Neural progenitor cell (in vitro differentiated cells): ENCODE measurements around the gene TMEM186. TPM values are rescaled to one million over a fixed set of nuclear protein-coding genes. Genes with fewer than 3 reads are reported as not detected.

ENCODE experiments used
- DNase-seq: peaks from one replicate; pipeline ENCODE4 v3.0.0-alpha.2; 2016; ENCODE audit warnings: low spot score
- H2AFZ ChIP-seq: fragments of 200-600 bp; sonication (generic); replicated peaks from 2 replicates; pipeline ENCODE4 v1.6.1; 2016; ENCODE audit warnings: antibody characterized with exemption
- H3F3A ChIP-seq: fragments of 200-600 bp; sonication (generic); 2 replicates; pipeline ENCODE4 v1.6.1; 2016; ENCODE audit warnings: antibody characterized with exemption, low read depth
- H3K27ac ChIP-seq: fragments of 200-600 bp; sonication (generic); 2 replicates; pipeline ENCODE4 v1.5.1; 2016; ENCODE audit warnings: mild to moderate bottlenecking
- H3K27me3 ChIP-seq: fragments of 200-600 bp; sonication (generic); 2 replicates; pipeline ENCODE4 v1.6.1; 2016; ENCODE audit warnings: mild to moderate bottlenecking, moderate library complexity
- H3K36me3 ChIP-seq: fragments of 200-600 bp; sonication (generic); 2 replicates; pipeline ENCODE4 v1.5.1; 2016
- H3K4me1 ChIP-seq: fragments of 200-600 bp; sonication (generic); 2 replicates; pipeline ENCODE4 v1.6.1; 2016; ENCODE audit warnings: mixed run types
- H3K4me2 ChIP-seq: fragments of 200-600 bp; sonication (generic); 2 replicates; pipeline ENCODE4 v1.6.1; 2016
- H3K4me3 ChIP-seq: fragments of 200-600 bp; sonication (generic); 2 replicates; pipeline ENCODE4 v1.5.1; 2016
- H3K79me2 ChIP-seq: fragments of 200-600 bp; sonication (generic); 2 replicates; pipeline ENCODE4 v1.6.1; 2016; ENCODE audit warnings: low read depth
- H3K9ac ChIP-seq: fragments of 200-600 bp; sonication (generic); 2 replicates; pipeline ENCODE4 v1.6.1; 2016
- H3K9me3 ChIP-seq: fragments of 200-600 bp; sonication (generic); 2 replicates; pipeline ENCODE4 v1.5.1; 2016; ENCODE audit warnings: low read depth
- H4K20me1 ChIP-seq: fragments of 200-600 bp; sonication (generic); 2 replicates; pipeline ENCODE4 v1.6.1; 2016; ENCODE audit warnings: low read depth
- H3K27ac Mint-ChIP-seq: 3 replicates; pipeline ENCODE4 v1.8.0; 2021; ENCODE audit warnings: mixed read lengths
- H3K27me3 Mint-ChIP-seq: 2 replicates; pipeline ENCODE4 v1.8.0; 2022; ENCODE audit warnings: low read depth, mild to moderate bottlenecking, inconsistent platforms, moderate library complexity, mixed read lengths; ENCODE audit not compliant: insufficient read depth
- H3K36me3 Mint-ChIP-seq: 3 replicates; pipeline ENCODE4 v1.8.0; 2021; ENCODE audit warnings: mixed read lengths
- H3K4me1 Mint-ChIP-seq: 3 replicates; pipeline ENCODE4 v1.8.0; 2021; ENCODE audit warnings: mixed read lengths
- H3K4me3 Mint-ChIP-seq: 3 replicates; pipeline ENCODE4 v1.8.0; 2021; ENCODE audit warnings: mild to moderate bottlenecking, moderate library complexity, mixed read lengths
- H3K9me3 Mint-ChIP-seq: 3 replicates; pipeline ENCODE4 v1.8.0; 2020; ENCODE audit warnings: mixed read lengths
- EZH2 ChIP-seq: fragments of 200-600 bp; sonication (generic); IDR thresholded peaks from 2 replicates; pipeline ENCODE4 v1.6.1; 2017; ENCODE audit warnings: antibody characterized with exemption, mild to moderate bottlenecking, moderate library complexity
- EZH2phosphoT487 ChIP-seq: fragments of 200-600 bp; sonication (generic); IDR thresholded peaks from 2 replicates; pipeline ENCODE4 v1.6.1; 2017; ENCODE audit warnings: antibody characterized with exemption
- total RNA-seq: library from RNA; depleted of rRNA; stranded (reverse); fragments of >200 nt; gene quantifications from 2 replicates; pipeline ENCODE4 v1.2.3, GENCODE V29; 2015; ENCODE audit warnings: low replicate concordance
- TF ChIP-seq, protein P1 (sequence below): fragments of 200-600 bp; sonication (generic); IDR thresholded peaks from 2 replicates; pipeline ENCODE4 v1.5.1; 2017; ENCODE audit warnings: antibody characterized with exemption, mild to moderate bottlenecking

Gene TMEM186
- total RNA-seq, 1 donor from 2014 or later: 6.4 TPM

DNA sequence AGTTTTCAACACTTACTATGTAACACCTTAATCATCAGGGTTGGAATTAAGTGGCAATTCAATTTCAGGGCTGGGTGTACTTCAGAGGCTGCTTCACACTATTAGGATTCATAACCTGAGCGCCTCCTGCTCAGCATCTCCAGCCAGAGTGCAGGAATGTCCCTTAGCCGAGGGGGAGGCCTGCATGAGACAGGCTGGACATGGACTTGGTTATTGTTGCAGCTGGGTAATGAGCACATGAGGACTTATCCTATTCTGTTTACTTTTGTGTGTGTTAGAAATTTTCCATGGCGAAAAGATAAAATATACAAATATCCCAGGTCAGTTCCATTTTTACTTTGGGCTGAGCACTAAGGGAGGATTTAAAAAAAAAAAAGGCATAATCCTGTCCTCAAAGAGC is 10.6 kb upstream of the TMEM186 start:
- H3K36me3 Mint-ChIP-seq: peaks cover 21% of the 10 kb centered on the region
- H3K4me3 ChIP-seq: no peak overlapping the region
- H3K4me2 ChIP-seq: no peak overlapping the region
- H3K27ac ChIP-seq: no peak overlapping the region
- H3K9me3 ChIP-seq: no peaks in the 10 kb centered on the region
- no peak for DNase-seq
- H3K9me3 Mint-ChIP-seq: no peaks in the 10 kb centered on the region
- H3K9ac ChIP-seq: no peak overlapping the region
- H3F3A ChIP-seq: no peaks in the 10 kb centered on the region
- H3K4me1 Mint-ChIP-seq: no peaks in the 10 kb centered on the region
- no peaks in the 10 kb centered on the region for H3K36me3 ChIP-seq
- H3K4me3 Mint-ChIP-seq: no peak overlapping the region
- no peaks in the 10 kb centered on the region for H4K20me1 ChIP-seq
- peak overlapping the region; percentile 11 for H3K27ac Mint-ChIP-seq
- H3K27me3 ChIP-seq: no peaks in the 10 kb centered on the region
- TF ChIP-seq EZH2phosphoT487 (no peak), EZH2 (no peak)
- TF ChIP-seq, protein P1, sequence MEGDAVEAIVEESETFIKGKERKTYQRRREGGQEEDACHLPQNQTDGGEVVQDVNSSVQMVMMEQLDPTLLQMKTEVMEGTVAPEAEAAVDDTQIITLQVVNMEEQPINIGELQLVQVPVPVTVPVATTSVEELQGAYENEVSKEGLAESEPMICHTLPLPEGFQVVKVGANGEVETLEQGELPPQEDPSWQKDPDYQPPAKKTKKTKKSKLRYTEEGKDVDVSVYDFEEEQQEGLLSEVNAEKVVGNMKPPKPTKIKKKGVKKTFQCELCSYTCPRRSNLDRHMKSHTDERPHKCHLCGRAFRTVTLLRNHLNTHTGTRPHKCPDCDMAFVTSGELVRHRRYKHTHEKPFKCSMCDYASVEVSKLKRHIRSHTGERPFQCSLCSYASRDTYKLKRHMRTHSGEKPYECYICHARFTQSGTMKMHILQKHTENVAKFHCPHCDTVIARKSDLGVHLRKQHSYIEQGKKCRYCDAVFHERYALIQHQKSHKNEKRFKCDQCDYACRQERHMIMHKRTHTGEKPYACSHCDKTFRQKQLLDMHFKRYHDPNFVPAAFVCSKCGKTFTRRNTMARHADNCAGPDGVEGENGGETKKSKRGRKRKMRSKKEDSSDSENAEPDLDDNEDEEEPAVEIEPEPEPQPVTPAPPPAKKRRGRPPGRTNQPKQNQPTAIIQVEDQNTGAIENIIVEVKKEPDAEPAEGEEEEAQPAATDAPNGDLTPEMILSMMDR: no peak
- H3K4me1 ChIP-seq: no peaks in the 10 kb centered on the region
- no peak overlapping the region for H2AFZ ChIP-seq
- no peaks in the 10 kb centered on the region for H3K27me3 Mint-ChIP-seq
- H3K79me2 ChIP-seq: no peaks in the 10 kb centered on the region

DNA sequence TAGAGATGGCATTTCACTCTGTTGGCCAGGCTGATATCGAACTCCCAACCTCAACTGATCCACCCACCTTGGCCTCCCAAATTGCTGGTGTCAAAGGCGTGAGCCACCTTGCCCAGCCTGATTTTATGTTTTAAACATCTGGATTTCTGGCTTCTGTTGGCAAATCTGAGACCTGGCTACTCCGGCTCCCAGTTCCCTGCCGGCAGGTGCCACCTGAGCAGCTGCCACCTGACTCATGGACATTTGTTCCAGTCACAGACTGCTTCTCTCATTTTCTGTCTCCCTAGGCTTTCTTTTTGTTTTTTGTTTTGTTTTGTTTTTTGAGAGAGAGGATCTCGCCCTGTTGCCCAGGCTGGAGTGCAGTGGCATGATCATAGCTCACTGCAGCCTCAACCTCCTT is 9.8 kb upstream of the TMEM186 start:
- Histone ChIP-seq H3K27ac (no peak overlapping the region), H3K4me3 (no peak overlapping the region), H2AFZ (no peak overlapping the region), H3K4me1 (no peaks in the 10 kb centered on the region), H3K27me3 (no peaks in the 10 kb centered on the region), H3K4me2 (no peak overlapping the region), H3K79me2 (no peaks in the 10 kb centered on the region), H3K9me3 (no peaks in the 10 kb centered on the region), H3K9ac (no peak overlapping the region), H3F3A (no peaks in the 10 kb centered on the region), H3K36me3 (no peaks in the 10 kb centered on the region), H4K20me1 (no peaks in the 10 kb centered on the region)
- TF ChIP-seq, protein P1: no peak
- TF ChIP-seq EZH2phosphoT487 (no peak), EZH2 (no peak)
- Mint-ChIP-seq H3K36me3 (peaks cover 22% of the 10 kb centered on the region), H3K27ac (peak overlapping the region; percentile 33), H3K9me3 (no peaks in the 10 kb centered on the region), H3K4me3 (no peak overlapping the region), H3K4me1 (no peaks in the 10 kb centered on the region), H3K27me3 (no peaks in the 10 kb centered on the region)
- DNase-seq: no peak

DNA sequence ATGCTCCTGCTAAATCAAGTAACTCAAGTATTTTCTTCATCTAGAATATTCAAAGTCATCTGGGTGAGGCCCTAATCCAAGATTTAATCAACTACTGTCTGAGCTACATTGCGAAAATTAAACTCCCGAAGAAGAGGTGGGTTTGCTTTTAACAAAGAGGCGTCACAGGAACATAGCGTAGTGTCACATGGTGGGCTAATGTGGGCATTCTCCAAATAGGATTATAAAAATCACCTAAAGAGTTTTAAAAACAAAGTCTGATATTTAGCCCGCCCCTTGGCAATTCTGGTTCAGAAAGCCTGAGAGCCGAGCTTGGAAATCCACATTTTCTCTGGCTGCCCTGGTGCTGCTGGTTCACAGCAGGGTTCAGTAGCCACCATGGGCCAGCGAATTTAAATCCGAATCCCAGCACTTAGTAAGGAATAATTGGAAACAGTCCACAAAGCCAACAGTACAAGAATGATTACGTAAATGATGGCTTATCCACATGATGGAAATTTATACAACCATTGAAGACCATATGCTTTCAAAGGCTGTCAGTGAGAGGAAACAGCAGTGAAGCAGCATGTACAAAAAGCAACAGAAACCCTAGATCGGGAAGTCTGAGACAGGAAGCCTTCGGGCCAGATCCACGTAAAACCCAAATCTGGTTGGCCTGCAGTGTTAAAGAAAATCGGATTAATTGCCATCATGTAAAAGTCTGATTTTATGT is 9.0 kb upstream of the TMEM186 start:
- DNase-seq: no peak
- H3K36me3 ChIP-seq: no peaks in the 10 kb centered on the region
- no peak overlapping the region for H3K4me2 ChIP-seq
- H3K79me2 ChIP-seq: peaks cover under 1% of the 10 kb centered on the region
- no peaks in the 10 kb centered on the region for H3K4me1 ChIP-seq
- Mint-ChIP-seq H3K36me3 (peaks cover 22% of the 10 kb centered on the region), H3K27me3 (no peaks in the 10 kb centered on the region), H3K9me3 (no peaks in the 10 kb centered on the region), H3K4me1 (no peaks in the 10 kb centered on the region), H3K27ac (no peak overlapping the region), H3K4me3 (no peak overlapping the region)
- no peak overlapping the region for H3K4me3 ChIP-seq
- TF ChIP-seq, protein P1: no peak
- no peak for TF ChIP-seq EZH2
- no peak for TF ChIP-seq EZH2phosphoT487
- H3K27me3 ChIP-seq: no peaks in the 10 kb centered on the region
- H3K9me3 ChIP-seq: no peaks in the 10 kb centered on the region
- H2AFZ ChIP-seq: no peak overlapping the region
- no peak overlapping the region for H3K27ac ChIP-seq
- no peaks in the 10 kb centered on the region for H3F3A ChIP-seq
- no peak overlapping the region for H3K9ac ChIP-seq
- H4K20me1 ChIP-seq: no peaks in the 10 kb centered on the region
